ENCODE measurements around the gene ATG9B.
A peak's percentile ranks its signal among the peaks of the same experiment; 100 is the strongest.

Gene ATG9B, protein sequence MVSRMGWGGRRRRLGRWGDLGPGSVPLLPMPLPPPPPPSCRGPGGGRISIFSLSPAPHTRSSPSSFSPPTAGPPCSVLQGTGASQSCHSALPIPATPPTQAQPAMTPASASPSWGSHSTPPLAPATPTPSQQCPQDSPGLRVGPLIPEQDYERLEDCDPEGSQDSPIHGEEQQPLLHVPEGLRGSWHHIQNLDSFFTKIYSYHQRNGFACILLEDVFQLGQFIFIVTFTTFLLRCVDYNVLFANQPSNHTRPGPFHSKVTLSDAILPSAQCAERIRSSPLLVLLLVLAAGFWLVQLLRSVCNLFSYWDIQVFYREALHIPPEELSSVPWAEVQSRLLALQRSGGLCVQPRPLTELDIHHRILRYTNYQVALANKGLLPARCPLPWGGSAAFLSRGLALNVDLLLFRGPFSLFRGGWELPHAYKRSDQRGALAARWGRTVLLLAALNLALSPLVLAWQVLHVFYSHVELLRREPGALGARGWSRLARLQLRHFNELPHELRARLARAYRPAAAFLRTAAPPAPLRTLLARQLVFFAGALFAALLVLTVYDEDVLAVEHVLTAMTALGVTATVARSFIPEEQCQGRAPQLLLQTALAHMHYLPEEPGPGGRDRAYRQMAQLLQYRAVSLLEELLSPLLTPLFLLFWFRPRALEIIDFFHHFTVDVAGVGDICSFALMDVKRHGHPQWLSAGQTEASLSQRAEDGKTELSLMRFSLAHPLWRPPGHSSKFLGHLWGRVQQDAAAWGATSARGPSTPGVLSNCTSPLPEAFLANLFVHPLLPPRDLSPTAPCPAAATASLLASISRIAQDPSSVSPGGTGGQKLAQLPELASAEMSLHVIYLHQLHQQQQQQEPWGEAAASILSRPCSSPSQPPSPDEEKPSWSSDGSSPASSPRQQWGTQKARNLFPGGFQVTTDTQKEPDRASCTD

DNA sequence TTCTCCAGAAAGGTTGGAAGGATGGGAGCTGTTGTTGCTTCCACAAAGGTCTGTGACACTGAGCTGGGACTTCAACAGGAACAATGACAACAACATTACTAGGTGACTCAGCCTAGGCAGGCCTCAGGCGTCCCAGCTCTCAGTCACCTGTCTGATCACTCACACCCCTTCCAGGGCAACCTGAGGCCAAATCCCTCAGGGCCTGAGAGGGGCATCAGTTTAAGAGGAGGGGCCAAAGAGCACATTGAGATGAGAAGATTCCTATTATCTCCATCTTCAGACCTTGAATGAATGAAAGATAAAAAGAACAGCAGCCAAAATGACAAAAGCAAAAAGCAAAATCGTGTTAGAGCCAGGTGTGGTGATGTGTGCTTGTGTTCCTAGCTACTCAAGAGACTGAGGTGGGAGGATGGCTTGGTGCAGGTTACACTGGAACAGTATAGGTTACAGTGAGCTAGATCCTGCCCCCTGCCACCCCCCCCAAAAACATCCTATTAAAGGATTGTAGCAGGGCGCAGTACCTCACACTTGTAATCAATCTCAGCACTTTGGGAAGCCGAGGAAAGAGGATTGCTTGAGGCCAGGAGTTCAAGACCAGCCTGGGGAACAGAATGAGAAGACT lies at the start of gene ATG9B:
ATG9B (minus strand) TSS at position 60 of the 622 bp plus-strand sequence. CDS start 71 bp downstream, outside the sequence.
- peak; percentile 69 for DNase-seq (ENCODE audit: low spot score)

DNA sequence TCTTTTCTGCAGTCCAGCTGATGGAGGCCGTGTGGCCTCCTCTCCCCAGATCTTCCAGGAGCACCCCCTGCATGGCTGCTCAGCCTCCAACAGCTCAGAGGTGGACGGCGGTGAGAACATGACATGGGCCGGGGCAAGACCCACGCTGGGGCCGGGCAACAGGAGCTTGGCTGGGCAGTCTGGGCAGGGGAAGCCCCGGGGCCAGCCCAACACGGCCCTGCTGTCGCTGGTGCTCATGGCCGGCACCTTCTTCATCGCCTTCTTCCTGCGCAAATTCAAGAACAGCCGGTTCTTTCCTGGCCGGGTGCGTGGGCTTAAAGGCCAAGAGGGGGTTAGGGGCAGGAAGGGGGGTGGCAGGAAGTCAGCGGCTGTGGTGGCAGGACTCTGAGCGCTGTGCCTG lies 49.7 kb upstream of the ATG9B start:
- DNase-seq (ENCODE audit: low spot score), result no peak

DNA sequence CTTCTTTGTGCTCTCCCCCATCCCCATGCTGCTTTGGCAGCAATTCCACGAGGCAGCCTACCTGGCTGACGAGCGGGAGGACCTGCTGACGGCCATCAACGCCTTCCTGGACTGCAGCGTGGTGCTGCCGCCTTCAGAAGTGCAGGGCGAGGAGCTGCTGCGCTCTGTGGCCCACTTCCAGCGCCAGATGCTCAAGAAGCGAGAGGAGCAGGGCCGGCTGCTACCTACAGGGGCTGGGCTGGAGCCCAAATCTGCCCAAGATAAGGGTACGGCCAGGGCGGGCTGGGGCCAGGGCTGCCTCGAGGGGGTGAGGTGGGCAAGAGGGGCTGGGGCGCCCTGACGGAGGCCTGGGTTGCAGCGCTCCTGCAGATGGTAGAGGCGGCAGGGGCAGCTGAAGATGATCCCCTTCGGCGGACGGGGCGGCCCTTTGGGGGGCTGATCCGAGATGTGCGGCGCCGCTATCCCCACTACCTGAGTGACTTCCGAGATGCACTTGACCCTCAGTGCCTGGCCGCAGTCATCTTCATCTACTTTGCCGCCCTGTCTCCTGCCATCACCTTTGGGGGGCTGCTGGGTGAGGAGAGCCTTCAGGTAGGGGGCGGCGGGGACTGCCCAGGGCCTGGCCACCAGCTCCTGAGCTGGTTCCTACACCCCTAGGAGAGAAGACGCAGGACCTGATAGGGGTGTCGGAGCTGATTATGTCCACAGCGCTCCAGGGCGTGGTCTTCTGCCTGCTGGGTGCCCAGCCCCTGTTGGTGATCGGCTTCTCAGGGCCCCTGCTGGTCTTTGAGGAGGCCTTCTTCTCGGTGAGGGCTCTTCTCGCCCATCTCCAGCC lies 47.0 kb upstream of the ATG9B start:
- DNase-seq (ENCODE audit: low spot score), result no peak

DNA sequence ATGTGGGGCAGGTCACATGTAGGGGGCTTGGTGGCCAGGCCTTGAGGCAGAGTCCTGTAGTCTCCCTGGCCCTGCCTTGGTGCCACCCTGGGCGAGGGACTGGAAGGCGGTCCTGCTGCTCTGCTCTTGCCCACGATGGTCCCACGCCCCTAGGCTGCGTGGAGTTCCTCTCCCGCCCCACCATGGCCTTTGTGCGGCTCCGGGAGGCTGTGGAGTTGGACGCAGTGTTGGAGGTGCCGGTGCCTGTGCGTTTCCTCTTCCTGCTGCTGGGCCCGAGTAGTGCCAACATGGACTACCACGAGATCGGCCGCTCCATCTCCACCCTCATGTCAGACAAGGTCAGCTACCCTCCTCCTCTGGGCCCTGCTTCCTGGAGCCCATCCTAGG lies 46.3 kb upstream of the ATG9B start:
- DNase-seq (ENCODE audit: low spot score), result no peak

DNA sequence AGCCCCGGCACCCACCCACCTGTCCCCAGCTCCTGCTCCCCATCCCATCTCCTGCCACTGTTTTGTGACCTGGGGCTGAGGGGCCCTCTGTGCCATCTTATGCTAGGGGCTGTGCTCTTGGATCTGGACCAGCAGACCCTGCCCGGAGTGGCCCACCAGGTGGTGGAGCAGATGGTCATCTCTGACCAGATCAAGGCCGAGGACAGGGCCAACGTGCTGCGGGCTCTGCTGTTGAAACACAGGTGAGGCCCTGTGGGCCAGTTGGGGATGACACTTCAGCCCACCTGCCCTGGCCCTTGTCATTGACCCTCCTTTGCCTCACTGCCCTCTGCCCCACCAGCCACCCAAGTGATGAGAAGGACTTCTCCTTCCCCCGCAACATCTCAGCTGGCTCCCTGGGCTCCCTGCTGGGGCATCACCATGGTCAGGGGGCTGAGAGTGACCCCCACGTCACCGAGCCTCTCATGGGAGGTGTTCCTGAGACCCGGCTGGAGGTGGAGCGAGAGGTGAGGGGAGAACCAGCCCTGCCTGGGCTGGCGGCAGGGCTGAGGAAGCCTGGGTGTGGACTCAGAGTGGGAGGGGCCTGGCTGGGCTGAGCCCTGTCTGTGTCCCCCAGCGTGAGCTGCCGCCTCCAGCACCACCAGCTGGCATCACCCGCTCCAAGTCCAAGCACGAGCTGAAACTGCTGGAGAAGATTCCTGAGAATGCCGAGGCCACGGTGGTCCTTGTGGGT lies 45.7 kb upstream of the ATG9B start:
- no peak for DNase-seq (ENCODE audit: low spot score)

DNA sequence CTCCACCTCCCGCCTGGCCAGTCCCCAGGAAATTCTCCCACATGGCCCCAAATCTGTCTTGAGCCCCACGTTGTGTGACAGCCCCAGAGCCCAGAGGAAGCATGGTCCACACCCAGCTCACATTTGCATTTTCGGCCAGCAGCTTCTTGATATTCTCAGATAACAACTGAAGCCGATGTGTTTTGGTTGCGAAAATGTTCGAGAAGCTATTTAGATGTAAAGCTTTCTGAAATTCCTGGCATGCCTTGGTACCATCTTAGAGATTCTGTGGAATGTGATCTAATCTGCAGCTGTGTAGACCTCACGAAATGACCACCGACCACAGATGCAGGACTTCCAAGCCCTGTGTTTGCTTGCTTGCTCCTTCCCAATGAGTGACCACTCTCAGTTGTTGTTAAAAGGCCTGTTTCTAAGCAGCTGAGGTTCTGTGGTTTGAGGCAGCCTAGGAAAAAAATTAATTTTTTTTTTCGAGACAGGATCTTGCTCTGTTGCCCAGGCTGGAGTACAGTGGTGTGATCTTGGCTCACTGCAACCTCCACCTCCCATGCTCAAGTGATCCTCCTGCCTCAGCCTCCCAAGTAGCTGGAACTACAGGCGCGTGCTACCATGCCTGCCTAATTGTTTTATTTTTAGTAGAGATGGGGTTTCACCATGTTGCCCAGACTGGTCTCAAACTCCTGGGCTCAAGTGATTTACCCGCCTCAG lies 43.9 kb upstream of the ATG9B start:
- no peak for DNase-seq (ENCODE audit: low spot score)

DNA sequence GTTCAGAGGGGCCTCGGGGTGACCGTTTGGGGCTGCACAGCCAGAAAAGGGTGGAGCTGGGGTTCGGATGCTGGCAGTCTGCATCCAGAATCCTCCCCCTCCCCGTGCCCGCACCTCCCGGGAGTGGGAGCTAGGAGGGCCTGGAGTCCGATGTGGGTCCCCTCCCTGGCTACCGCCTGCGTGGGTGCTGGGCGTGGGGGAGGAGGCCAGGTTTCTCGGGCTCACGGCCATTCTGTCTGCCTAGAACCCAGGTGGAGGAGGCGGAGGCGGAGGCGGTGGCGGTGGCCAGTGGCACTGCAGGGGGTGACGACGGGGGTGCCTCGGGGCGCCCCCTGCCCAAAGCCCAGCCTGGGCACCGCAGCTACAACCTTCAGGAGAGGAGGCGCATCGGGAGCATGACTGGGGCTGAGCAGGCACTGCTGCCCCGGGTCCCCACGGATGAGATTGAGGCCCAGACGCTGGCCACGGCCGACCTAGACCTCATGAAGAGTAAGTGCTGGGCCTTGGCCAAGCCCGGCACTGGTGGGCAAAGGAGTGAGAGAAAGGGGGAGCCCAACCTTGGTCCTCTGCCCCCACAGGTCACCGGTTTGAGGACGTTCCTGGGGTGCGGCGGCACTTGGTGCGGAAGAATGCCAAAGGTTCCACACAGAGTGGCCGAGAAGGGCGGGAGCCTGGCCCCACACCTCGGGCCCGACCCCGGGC lies 42.1 kb upstream of the ATG9B start:
- DNase-seq (ENCODE audit: low spot score), result no peak

DNA sequence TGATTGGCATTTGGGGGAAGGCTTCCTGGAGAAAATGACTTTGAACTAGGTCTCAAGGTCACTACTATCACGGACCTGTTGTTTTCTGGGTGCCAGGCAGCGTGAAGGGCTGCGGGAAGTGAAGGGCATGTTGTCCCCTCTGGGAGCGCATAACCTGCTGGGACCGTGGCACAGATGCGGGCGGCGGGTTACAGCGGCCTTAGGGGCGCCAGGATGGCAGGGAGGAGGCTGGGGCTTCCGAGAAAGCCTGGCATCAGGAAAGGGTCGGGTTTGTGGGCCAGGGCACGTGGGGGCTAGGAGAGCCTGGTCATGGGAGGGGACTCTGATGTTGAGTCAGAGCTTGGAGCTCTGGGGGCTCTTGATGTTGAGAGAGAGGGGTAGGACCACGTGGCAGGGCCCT lies 41.2 kb upstream of the ATG9B start:
- no peak for DNase-seq (ENCODE audit: low spot score)

DNA sequence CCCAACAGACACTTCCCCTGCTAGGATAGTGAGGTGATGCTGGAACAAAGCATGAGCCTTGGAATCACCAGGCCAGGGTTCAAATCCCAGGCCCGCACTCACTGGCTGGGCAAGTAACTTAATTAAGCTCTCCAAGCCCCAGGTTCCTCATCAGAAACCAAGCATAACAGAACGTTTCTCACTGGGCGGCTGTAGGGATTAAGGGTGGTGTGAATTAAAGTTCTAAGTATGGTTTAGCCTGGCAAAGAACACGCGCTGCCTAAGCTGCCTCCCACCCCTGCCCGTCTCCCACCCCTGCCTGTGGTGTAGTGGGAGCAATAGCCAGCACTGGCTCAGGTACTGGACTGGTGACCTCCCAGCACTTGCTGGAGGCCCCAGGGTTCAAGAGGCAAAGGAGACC lies 40.7 kb upstream of the ATG9B start:
- no peak for DNase-seq (ENCODE audit: low spot score)

DNA sequence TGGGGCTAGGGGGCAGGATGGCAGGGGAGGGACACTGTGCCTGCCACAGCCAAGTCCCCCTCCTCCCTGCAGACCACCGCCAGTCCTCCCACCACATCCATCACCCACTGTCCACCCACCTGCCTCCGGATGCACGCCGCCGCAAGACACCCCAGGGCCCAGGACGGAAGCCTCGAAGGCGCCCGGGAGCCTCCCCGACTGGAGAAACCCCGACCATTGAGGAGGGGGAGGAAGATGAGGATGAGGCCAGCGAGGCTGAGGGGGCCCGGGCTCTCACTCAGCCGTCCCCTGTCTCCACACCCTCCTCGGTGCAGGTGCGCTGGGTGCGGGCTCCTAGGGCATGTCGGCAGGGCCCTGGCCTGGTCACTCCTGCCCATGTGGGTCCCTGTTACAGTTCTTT lies 40.2 kb upstream of the ATG9B start:
- no peak for DNase-seq (ENCODE audit: low spot score)

DNA sequence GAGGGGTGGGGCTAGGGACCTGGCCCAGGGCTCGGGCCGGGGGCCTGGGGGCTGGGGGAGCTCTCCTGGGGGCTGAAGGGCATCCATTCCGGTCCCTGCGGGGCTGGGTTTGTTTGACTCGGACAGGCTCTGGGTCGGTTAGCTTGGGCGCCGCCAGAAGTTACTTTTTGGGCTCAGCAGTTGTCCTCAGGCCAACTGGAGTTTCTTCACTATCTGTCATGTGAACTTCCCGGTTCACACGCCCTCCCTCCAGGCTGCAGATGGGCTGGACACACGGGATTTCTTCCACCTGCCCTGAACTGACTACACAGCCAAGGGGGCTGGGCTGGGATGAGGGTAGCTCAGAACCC lies 38.9 kb upstream of the ATG9B start:
- DNase-seq (ENCODE audit: low spot score), result peak; percentile 67

DNA sequence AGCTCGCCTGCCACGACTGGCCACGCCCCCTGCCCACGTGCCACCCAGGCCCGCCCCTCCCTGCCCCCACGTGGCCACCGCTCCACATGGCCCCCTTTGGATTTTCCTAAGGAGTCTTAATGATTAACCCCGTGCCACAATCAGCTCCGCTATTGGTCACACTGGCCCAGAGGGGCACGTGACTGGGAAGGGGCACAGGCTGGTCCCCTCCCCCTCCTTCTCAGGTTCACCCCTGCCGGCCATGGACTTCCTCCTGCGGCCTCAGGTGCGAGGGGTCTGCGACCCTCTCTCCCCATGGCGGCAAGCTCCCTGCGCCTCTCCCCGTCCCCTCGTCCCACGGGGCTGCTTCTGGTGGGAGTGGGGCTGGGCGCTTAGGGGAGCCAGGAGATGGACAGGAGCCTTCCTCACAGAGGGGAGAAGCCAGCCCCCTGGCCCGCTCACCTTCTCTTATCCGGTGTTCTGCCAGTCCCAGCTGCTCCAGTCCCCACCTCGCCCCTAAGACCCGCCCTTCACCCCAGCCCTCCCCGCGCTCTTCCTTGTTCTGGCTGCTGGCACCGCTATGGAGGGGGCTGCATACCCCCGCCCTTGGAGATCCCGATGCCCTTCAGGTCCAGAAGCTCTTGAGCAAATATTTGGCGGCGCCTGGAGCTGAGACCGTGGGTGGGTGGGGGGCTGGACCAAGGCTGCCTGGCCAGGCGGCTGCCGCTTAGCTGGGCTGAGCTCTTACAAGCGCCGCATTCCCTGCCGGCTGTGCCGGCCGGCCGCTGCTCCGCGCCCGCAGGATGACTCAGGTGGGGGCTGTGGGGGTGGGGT lies 38.3 kb upstream of the ATG9B start:
- peak; percentile 97 for DNase-seq (ENCODE audit: low spot score)

DNA sequence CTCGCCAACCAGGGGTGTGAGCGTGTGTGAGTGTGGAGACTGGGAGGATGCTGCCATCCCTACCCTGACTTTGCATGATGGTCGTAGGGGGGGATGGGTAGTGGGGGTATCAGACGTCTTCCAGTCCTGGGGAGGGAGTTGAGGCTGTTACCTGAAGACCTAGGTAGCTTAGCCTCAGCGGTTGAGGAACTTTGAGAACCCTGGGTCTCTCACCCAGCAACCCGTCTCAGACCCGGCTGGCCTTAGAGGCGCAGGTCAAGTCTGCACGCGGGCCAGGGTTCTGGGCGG lies 37.8 kb upstream of the ATG9B start:
- DNase-seq (ENCODE audit: low spot score), result no peak

DNA sequence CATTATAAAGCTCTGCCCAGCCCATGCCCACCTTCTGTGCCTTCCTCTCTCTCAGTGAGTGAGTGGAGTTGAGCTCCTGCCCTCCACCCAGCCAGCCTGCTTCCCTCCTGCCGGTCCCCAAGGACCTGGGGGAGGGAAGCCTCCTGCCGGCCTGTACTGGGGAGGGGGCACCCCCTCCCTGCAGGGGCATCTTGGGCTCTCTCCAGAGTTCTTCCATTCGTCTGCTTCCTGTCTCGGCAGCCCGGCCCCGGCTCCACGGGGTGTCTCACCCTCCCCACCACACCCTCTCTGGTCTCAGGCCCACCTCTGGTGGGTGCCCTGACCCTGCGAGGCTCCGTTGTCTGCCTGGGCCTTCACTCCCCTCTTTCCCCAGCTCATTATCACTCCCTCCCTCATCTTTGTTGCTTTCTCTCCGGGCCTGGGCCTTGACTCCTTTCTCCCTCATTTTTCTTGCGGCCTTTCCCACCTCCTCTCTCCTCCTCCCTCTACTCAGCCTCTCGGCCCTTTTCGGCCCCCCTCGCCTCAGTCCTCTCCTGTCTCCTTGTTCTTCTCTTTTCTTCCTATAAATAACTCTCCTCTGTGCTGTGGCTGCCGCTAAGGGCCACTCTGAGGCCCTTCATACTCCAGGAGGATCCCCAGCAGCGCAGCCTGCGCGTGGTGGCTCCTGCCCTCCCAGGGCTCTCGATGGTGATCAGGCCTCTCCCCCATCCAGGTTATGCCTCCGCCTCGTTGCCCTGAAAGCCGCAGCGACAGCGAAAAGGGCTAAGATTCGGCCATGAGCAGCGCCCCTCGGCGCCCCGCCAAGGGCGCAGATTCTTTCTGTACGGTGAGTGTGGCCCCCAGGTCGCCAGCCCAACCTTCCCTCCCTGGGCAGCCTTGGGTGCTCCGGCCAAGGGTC lies 37.2 kb upstream of the ATG9B start:
- DNase-seq (ENCODE audit: low spot score), result no peak

DNA sequence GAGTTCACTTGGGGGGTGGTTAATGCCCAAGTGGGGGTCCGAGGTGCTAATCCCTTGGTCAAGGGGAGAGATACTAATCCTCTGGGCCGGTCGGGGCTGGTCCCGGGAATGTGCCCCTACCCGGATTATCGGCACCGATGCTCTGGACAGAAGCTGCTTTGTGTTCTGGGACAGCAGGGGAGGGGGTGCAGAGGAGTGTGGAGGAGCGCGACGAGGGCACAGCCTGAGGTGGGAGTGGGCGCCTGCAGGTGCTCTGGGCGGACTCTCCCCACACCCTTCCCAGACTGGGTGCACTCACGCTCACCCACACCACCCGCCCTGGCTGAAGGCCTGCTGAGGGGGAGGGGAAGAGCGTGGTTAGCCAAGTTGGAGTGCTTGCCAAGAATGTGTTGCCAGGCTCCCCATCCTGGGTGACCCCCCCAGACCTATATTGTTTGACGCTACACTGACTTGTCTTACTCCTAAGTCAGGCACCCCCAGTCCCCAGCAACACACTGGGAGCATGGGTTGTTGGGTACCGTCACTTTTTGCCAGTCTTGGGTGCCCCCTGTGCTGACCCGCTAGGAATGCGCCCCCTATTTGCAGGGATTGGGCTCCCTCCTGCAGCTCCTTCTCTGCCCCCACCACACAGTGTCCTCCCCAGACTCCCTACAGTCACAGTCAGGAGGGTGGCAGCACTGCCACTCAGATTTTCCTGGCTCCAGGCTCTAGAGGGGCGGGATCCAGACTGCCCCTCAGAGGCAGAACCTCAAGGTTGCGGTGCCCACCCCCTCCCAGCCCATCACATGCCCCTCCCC lies 36.3 kb upstream of the ATG9B start:
- DNase-seq (ENCODE audit: low spot score), result peak; percentile 80

DNA sequence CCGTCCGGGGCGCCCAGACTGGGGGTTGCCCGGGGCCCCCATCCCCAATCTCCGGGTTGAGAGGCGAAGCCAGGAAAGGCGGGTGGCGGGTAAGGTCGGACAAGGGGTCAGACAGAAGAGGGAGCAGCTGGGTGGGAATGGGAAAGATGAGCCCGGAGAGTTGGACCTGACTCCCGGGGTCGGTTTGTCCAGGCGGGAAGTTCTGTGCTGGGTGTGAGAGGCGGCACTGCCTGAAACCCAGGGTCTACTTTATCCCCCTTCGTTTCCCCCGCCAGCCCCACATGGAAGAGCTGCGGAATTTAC lies 35.8 kb upstream of the ATG9B start:
- peak; percentile 17 for DNase-seq (ENCODE audit: low spot score)

DNA sequence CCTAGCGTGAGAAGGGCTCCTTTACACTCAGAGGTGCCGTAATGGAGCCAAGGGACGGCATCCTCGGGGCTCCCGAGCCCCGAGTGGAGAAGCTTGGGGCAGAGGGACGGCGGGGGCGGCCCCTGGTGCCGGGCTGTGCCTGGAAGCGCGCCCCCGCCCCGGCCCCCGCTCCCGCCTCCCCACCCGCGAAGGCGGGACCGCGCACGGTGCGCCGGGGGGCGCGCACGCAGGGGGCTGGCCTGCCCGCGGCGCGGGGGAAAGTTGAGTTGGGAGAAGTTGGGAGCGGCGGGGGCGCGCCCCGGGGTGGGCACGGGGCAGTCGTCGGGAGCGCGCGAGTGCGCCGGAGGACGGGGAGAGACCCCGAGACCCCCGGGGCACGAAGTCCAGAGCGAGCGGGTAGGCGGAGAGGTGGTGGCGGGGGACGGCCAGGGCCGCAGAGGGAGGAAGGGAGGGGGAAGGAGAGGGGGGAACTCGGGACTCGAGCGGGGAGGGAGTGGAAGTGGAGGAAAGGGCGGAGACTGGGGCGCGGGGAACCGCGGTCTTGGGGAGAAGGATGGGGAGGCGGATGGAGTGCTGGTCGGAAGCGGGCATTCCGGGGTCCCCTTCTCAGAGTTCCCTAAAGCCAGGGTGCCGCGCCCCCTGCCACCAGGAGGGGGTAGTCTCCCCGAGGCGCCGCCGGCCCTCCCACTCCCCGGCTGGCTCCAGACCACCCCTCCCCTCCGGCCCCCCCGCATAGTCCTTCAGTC lies 35.2 kb upstream of the ATG9B start, which contains the start of gene SLC4A2:
SLC4A2 (plus strand) TSS at position 223 of the 746 bp plus-strand sequence. CDS start 2,399 bp downstream, outside the sequence.
- peak; percentile 82 for DNase-seq (ENCODE audit: low spot score)

Data from kidney tubule cell (primary cell).